Jurkat, Clone E6-1 (cell line): ENCODE measurements around the gene HAUS8.
"Not testable (repeated sequence)": the region's sequence is repeated elsewhere in the genome, so short reads cannot be mapped to it uniquely, and the experiment has no call there.

ENCODE experiments used
- DNase-seq: peaks from one replicate; pipeline ENCODE4 v3.0.0-alpha.2; 2011; ENCODE audit warnings: low read depth, low spot score
- H3K4me3 ChIP-seq: 2 replicates; pipeline ENCODE4 v1.5.1; 2011; ENCODE audit warnings: mild to moderate bottlenecking, low read length, control low read depth, moderate library complexity

The HAUS8 gene

GRCh38 chr19:17021328-17021727 lies 53.9 kb downstream of the HAUS8 start:
- H3K4me3 ChIP-seq: no peak overlapping the region
- no peak for DNase-seq

- H3K4me3 ChIP-seq: no peak overlapping the region
- DNase-seq: peak; percentile 33
These were observed 54.4 kb downstream of the HAUS8 start for GRCh38 chr19:17020823-17021222.

- no peak overlapping the region for H3K4me3 ChIP-seq
- DNase-seq: no peak
These were observed 54.9 kb downstream of the HAUS8 start for GRCh38 chr19:17020385-17020784.

- not testable (repeated sequence) for H3K4me3 ChIP-seq, DNase-seq
These were observed 60.9 kb downstream of the HAUS8 start for GRCh38 chr19:17014212-17014861.

GRCh38 chr19:17011485-17011884 lies 63.8 kb downstream of the HAUS8 start:
- no peak overlapping the region for H3K4me3 ChIP-seq
- no peak for DNase-seq

- DNase-seq: no peak
- H3K4me3 ChIP-seq: no peak overlapping the region
These were observed 68.7 kb downstream of the HAUS8 start for GRCh38 chr19:17006579-17006978.

- H3K4me3 ChIP-seq: no peak overlapping the region
- DNase-seq: no peak
These were observed 70.3 kb downstream of the HAUS8 start for GRCh38 chr19:17005000-17005399.

- no peak overlapping the region for H3K4me3 ChIP-seq
- no peak for DNase-seq
These were observed 70.9 kb downstream of the HAUS8 start for GRCh38 chr19:17004386-17004785.

GRCh38 chr19:17002455-17002854 lies 72.8 kb downstream of the HAUS8 start:
- H3K4me3 ChIP-seq: no peak overlapping the region
- DNase-seq: no peak

- peak overlapping the region; percentile 7; the same call in 1 of the 2 replicates for H3K4me3 ChIP-seq
- peak; percentile 75 for DNase-seq
These were observed 73.6 kb downstream of the HAUS8 start for GRCh38 chr19:17001603-17002183.
